ENCODE data around the gene WSB1.
A peak's percentile ranks its signal among the peaks of the same experiment; 100 is the strongest.

The WSB1 gene

GRCh38 chr17:27339836-27340550 is 46.1 kb downstream of the WSB1 start:
- no peak for DNase-seq

GRCh38 chr17:27340575-27340974 is 46.7 kb downstream of the WSB1 start:
- DNase-seq = no peak

GRCh38 chr17:27341041-27341471 is 47.1 kb downstream of the WSB1 start:
- no peak for DNase-seq

GRCh38 chr17:27342059-27342458 is 48.1 kb downstream of the WSB1 start:
- DNase-seq = no peak

- DNase-seq = no peak
Observed at GRCh38 chr17:27343294-27343693, 49.4 kb downstream of the WSB1 start.

- DNase-seq = no peak
Observed at GRCh38 chr17:27343977-27344607, 50.2 kb downstream of the WSB1 start.

GRCh38 chr17:27345141-27345904 is 51.4 kb downstream of the WSB1 start:
- DNase-seq = no peak

GRCh38 chr17:27346228-27346899 is 52.5 kb downstream of the WSB1 start:
- DNase-seq = no peak

- DNase-seq = no peak
Observed at GRCh38 chr17:27348196-27348595, 54.3 kb downstream of the WSB1 start.

GRCh38 chr17:27349540-27350021 is 55.7 kb downstream of the WSB1 start:
- DNase-seq = no peak

GRCh38 chr17:27351759-27352158 is 57.8 kb downstream of the WSB1 start:
- DNase-seq = no peak

GRCh38 chr17:27352448-27353032 is 58.6 kb downstream of the WSB1 start:
- DNase-seq = no peak

- DNase-seq = no peak
Observed at GRCh38 chr17:27353033-27353460, 59.1 kb downstream of the WSB1 start.

- DNase-seq = peak; percentile 78 to 88
Observed at GRCh38 chr17:27353461-27354050, 59.6 kb downstream of the WSB1 start.

- no peak for DNase-seq
Observed at GRCh38 chr17:27354051-27354490, 60.2 kb downstream of the WSB1 start.

- no peak for DNase-seq
Observed at GRCh38 chr17:27354491-27355081, 60.7 kb downstream of the WSB1 start.

GRCh38 chr17:27355419-27355818 is 61.5 kb downstream of the WSB1 start:
- no peak for DNase-seq

- DNase-seq = no peak
Observed at GRCh38 chr17:27356091-27356705, 62.3 kb downstream of the WSB1 start.

- DNase-seq = no peak
Observed at GRCh38 chr17:27357236-27357635, 63.3 kb downstream of the WSB1 start.

GRCh38 chr17:27360507-27360906 is 66.6 kb downstream of the WSB1 start:
- DNase-seq = no peak

GRCh38 chr17:27361695-27362094 is 67.8 kb downstream of the WSB1 start:
- DNase-seq = no peak

Measured in stimulated activated CD4-positive, alpha-beta T cell treated with anti-CD3 and anti-CD28 coated beads, Interleukin-2, amount 100 ng/mL, for 48 hours (primary cell).